Transverse colon (tissue), 4 donors: ENCODE data around the gene CERS1. TPM values are rescaled to one million over a fixed set of nuclear protein-coding genes. Genes with fewer than 3 reads are reported as not detected.

Source experiments
- DNase-seq: peaks from one replicate; pipeline ENCODE4 v3.0.0-alpha.2; 2019
- H3K27ac ChIP-seq, 4 donors: fragments of 200-600 bp; sonication (generic); 2 replicates each; pipeline ENCODE4 v1.5.1; 2016 to 2018; ENCODE audit warnings: inconsistent platforms in 4 of 4
- H3K27me3 ChIP-seq: fragments of 200-600 bp; sonication (generic); 2 replicates; pipeline ENCODE4 v1.5.1; 2017; ENCODE audit warnings: inconsistent platforms
- H3K36me3 ChIP-seq, 4 donors: fragments of 200-600 bp; sonication (generic); 2 replicates each; pipeline ENCODE4 v1.5.1; 2017 to 2019; ENCODE audit warnings: inconsistent platforms in 4 of 4
- H3K4me1 ChIP-seq, 4 donors: fragments of 200-600 bp; sonication (generic); 2 replicates each; pipeline ENCODE4 v1.5.1; 2017 to 2020; ENCODE audit warnings: inconsistent platforms in 4 of 4
- H3K4me3 ChIP-seq, 4 donors: fragments of 200-600 bp; sonication (generic); 1 replicate in 1 of 4; 2 replicates in 3 of 4; pipeline versions ENCODE4 v1.5.1 to v1.6.1; 2017 to 2019; ENCODE audit warnings: inconsistent platforms in 4 of 4
- H3K9me3 ChIP-seq, 2 donors: fragments of 200-600 bp; sonication (generic); 2 replicates each; pipeline ENCODE4 v1.5.1; 2017 to 2019; ENCODE audit warnings: inconsistent platforms in 2 of 2
- CTCF ChIP-seq, 5 experiments: fragments of 200-600 bp in 3 of 5; fragments of 450-650 bp in 2 of 5; sonication (generic) in 3 of 5; IDR thresholded peaks; 1 replicate in 2 of 5; 2 replicates in 3 of 5; pipeline ENCODE4 v1.5.1; 2016 to 2017; ENCODE audit warnings: antibody characterized with exemption in 5 of 5, inconsistent platforms in 3 of 5, mild to moderate bottlenecking in 2 of 5, moderate library complexity in 1 of 5
- EP300 ChIP-seq: sonication (generic); formaldehyde crosslinking; IDR thresholded peaks from one replicate; pipeline ENCODE4 v1.6.1; 2017; ENCODE audit warnings: antibody characterized with exemption, low read depth
- POLR2A ChIP-seq: fragments of 450-650 bp; IDR thresholded peaks from one replicate; pipeline ENCODE4 v1.6.1; 2016; ENCODE audit warnings: antibody characterized with exemption, mild to moderate bottlenecking, moderate library complexity
- POLR2AphosphoS5 ChIP-seq, 3 donors: sonication (generic); formaldehyde crosslinking; IDR thresholded peaks; one replicate each; pipeline ENCODE4 v1.6.1; 2016; ENCODE audit warnings: antibody characterized with exemption in 3 of 3
- WGBS, 2 donors: methylation state at CpG; one replicate each; pipeline ENCODE4 v1.1.5; 2018; ENCODE audit warnings: low coverage in 1 of 2; 5-methylcytosine and 5-hydroxymethylcytosine counted together
- in situ Hi-C, 4 donors: fragments of 200-750 bp; cut with MboI; loops; one replicate each; pipeline versions ENCODE4 v1.15.0 to v1.15.1; 2017; ENCODE audit warnings: low sequenced_read_pairs in 3 of 4, low pct_ligation_motif_present in 1 of 4, low pct_unique_long_range_greater_than_20kb in 1 of 4
- intact Hi-C: fragments of 100-400 bp; cut with DNase I; formaldehyde crosslinking; loops from one replicate; pipeline ENCODE4 v1.15.1; 2023; ENCODE audit warnings: low total_unique reads
- total RNA-seq, 4 donors: library from RNA; depleted of rRNA; stranded (reverse); fragments of >200 nt; gene quantifications; one replicate each; pipeline ENCODE4 v1.1.0, GENCODE V29; 2016

Gene CERS1
- total RNA-seq, 4 donors from 2014 or later, result not detected

GRCh38 chr19:18858906-18859646, 36.9 kb downstream of the CERS1 start:
- peaks cover 0 to 84% (median 39%) of the 10 kb centered on the region in 4 donors for H3K36me3 ChIP-seq
- intact Hi-C loops (loop anchor here (10.0 kb wide), 1 partner anchor 414 kb away; no protein-coding TSS in a partner anchor), in situ Hi-C loops (loop anchor here in 2 of 4 donors (10.0 to 25.0 kb wide), 2 partner anchors 397 to 414 kb away; no protein-coding TSS in a partner anchor)
- H3K27ac ChIP-seq, result no peak overlapping the region
- no peaks in the 10 kb centered on the region for H3K27me3 ChIP-seq
- no peak for TF ChIP-seq EP300
- no peak for TF ChIP-seq POLR2AphosphoS5 (IDR thresholded peaks at IDR 0.05)
- no peak for TF ChIP-seq CTCF (IDR thresholded peaks at IDR 0.05)
- TF ChIP-seq POLR2A, result no peak
- H3K4me3 ChIP-seq, result no peak overlapping the region
- H3K4me1 ChIP-seq, result no peaks in the 10 kb centered on the region
- 90 to 91% methylated on average over 10 to 21 of the region's 21 CpGs for WGBS, 2 donors
- no peaks in the 10 kb centered on the region for H3K9me3 ChIP-seq
- no peak for DNase-seq

GRCh38 chr19:18857223-18857622, 38.7 kb downstream of the CERS1 start:
- H3K4me3 ChIP-seq, result no peak overlapping the region
- intact Hi-C loops, result loop anchor here (10.0 kb wide), 1 partner anchor 412 kb away; no protein-coding TSS in a partner anchor
- no peaks in the 10 kb centered on the region for H3K9me3 ChIP-seq
- peaks cover 0 to 83% (median 39%) of the 10 kb centered on the region in 4 donors for H3K36me3 ChIP-seq
- no peak for DNase-seq
- TF ChIP-seq CTCF (IDR thresholded peaks at IDR 0.05), result no peak
- no peak for TF ChIP-seq POLR2AphosphoS5 (IDR thresholded peaks at IDR 0.05)
- no peak for TF ChIP-seq EP300
- TF ChIP-seq POLR2A, result no peak
- WGBS, 2 donors, result 95% methylated on average over 13 of the region's 13 CpGs; no CpG with 5 or more reads in 1 of the 2 donors
- no peaks in the 10 kb centered on the region for H3K4me1 ChIP-seq
- in situ Hi-C loops, result loop anchor here in 2 of 4 donors (10.0 to 25.0 kb wide), 2 partner anchors 395 to 412 kb away; no protein-coding TSS in a partner anchor
- H3K27ac ChIP-seq, result no peak overlapping the region
- no peaks in the 10 kb centered on the region for H3K27me3 ChIP-seq

- in situ Hi-C loops, result loop anchor here in 2 of 4 donors (10.0 to 25.0 kb wide), 2 partner anchors 394 to 412 kb away; no protein-coding TSS in a partner anchor
- TF ChIP-seq POLR2A, result no peak
- no peak for TF ChIP-seq POLR2AphosphoS5 (IDR thresholded peaks at IDR 0.05)
- TF ChIP-seq CTCF (IDR thresholded peaks at IDR 0.05), result no peak
- TF ChIP-seq EP300, result no peak
- peaks cover 0 to 83% (median 39%) of the 10 kb centered on the region in 4 donors for H3K36me3 ChIP-seq
Observed at GRCh38 chr19:18856385-18857126, 39.4 kb downstream of the CERS1 start.

More at GRCh38 chr19:18856385-18857126, 39.4 kb downstream of the CERS1 start:
- no peak for DNase-seq
- no peak overlapping the region for H3K27ac ChIP-seq
- WGBS, 2 donors, result 87% methylated on average over 22 of the region's 22 CpGs; no CpG with 5 or more reads in 1 of the 2 donors
- no peaks in the 10 kb centered on the region for H3K9me3 ChIP-seq
- H3K4me1 ChIP-seq, result no peaks in the 10 kb centered on the region
- H3K4me3 ChIP-seq, result no peak overlapping the region
- H3K27me3 ChIP-seq, result no peaks in the 10 kb centered on the region
- intact Hi-C loops, result loop anchor here (10.0 kb wide), 1 partner anchor 412 kb away; no protein-coding TSS in a partner anchor
